ENCODE results near the gene KMT2C. TPM values are rescaled to one million over a fixed set of nuclear protein-coding genes. Genes with fewer than 3 reads are reported as not detected.

The KMT2C gene
- total RNA-seq, 1 experiment from 2014 or later, result 54.3 TPM

DNA sequence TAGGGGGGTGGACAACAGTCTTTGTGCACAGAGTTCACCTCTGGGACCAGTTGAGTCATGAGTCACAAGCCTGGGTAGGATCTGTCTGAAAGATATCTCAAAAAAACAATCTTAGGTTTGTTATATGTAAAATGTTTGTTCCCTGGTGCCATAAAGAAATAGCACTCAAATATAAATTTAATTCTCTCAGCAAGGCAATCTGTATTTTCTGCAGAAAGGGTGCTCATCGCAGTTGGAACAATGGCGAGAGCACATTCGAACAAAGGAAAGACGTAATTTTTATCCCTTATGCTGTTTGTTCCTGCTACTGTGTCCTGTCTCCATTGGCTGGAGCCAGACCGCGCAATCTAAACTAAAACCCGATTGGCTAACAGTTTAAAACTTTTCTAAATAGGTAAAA, 346.6 kb downstream of the KMT2C start:
- H3K4me3 ChIP-seq, result no peak overlapping the region
- no peaks in the 10 kb centered on the region for H4K20me1 ChIP-seq (ENCODE audit: insufficient read depth)
- BruUV-seq (replicated peaks), result no TSS peak
- H3K27me3 ChIP-seq (ENCODE audit: insufficient read depth, low read depth), result no peaks in the 10 kb centered on the region
- H3K9me2 ChIP-seq (ENCODE audit: insufficient read depth), result no peaks in the 10 kb centered on the region
- H3K9me3 ChIP-seq (ENCODE audit: insufficient read depth, low read depth), result peaks cover 20% of the 10 kb centered on the region
- H3K27ac ChIP-seq, result no peak overlapping the region
- no peak for DNase-seq
- intact Hi-C loops (cut with micrococcal nuclease; ENCODE audit: unreplicated experiment), result no loop called here
- no peaks in the 10 kb centered on the region for H3K79me2 ChIP-seq (ENCODE audit: low read depth)
- no peak overlapping the region for H3K4me2 ChIP-seq
- ChIA-PET POLR2A (ENCODE audit: unreplicated experiment) (no interaction called here), CTCF (no interaction called here)
- H3K36me3 ChIP-seq (ENCODE audit: low read depth), result no peaks in the 10 kb centered on the region
- no peaks in the 10 kb centered on the region; the same call in 1 of the 2 replicates for H3K4me1 ChIP-seq (replicated peaks; ENCODE audit: insufficient read depth)
- no peak for TF ChIP-seq EZH2 (IDR thresholded peaks at IDR 0.05; ENCODE audit: low read depth)
- TF ChIP-seq, protein P1, sequence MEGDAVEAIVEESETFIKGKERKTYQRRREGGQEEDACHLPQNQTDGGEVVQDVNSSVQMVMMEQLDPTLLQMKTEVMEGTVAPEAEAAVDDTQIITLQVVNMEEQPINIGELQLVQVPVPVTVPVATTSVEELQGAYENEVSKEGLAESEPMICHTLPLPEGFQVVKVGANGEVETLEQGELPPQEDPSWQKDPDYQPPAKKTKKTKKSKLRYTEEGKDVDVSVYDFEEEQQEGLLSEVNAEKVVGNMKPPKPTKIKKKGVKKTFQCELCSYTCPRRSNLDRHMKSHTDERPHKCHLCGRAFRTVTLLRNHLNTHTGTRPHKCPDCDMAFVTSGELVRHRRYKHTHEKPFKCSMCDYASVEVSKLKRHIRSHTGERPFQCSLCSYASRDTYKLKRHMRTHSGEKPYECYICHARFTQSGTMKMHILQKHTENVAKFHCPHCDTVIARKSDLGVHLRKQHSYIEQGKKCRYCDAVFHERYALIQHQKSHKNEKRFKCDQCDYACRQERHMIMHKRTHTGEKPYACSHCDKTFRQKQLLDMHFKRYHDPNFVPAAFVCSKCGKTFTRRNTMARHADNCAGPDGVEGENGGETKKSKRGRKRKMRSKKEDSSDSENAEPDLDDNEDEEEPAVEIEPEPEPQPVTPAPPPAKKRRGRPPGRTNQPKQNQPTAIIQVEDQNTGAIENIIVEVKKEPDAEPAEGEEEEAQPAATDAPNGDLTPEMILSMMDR (conservative IDR thresholded peaks at IDR 0.05), result no peak
- no peak overlapping the region for H2AFZ ChIP-seq
- H3F3A ChIP-seq (ENCODE audit: insufficient read depth, low read depth), result no peaks in the 10 kb centered on the region

DNA sequence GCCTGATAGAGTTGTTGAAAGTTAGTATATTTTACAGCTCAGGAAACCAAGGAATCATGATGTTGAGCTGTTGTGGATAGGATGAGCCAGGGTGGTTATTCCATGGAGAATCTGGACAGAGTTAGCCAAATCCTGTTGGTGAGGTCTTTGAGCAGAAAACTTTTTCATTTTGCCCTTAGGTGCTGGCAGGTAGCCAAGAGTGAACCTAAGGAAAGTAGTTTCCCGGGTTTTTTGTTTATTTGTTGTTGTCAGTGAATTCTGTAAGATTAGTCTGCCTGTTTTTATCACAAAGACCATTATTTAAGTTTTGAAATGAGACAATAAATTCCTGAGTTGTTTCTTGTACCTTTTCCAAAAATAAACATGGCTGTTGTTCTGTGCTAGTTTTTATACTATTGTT, 349.3 kb downstream of the KMT2C start:
- H3K27me3 ChIP-seq (ENCODE audit: insufficient read depth, low read depth), result no peaks in the 10 kb centered on the region
- H3K36me3 ChIP-seq (ENCODE audit: low read depth), result no peaks in the 10 kb centered on the region
- ChIA-PET CTCF (no interaction called here), POLR2A (ENCODE audit: unreplicated experiment) (no interaction called here)
- H3K79me2 ChIP-seq (ENCODE audit: low read depth), result no peaks in the 10 kb centered on the region
- no peak overlapping the region for H3K4me2 ChIP-seq
- H3K27ac ChIP-seq, result no peak overlapping the region
- peaks cover 20% of the 10 kb centered on the region for H3K9me3 ChIP-seq (ENCODE audit: insufficient read depth, low read depth)
- H3K4me1 ChIP-seq (replicated peaks; ENCODE audit: insufficient read depth), result no peaks in the 10 kb centered on the region; the same call in 1 of the 2 replicates
- TF ChIP-seq, protein P1 (conservative IDR thresholded peaks at IDR 0.05), result no peak
- TF ChIP-seq EZH2 (IDR thresholded peaks at IDR 0.05; ENCODE audit: low read depth), result no peak
- H3K9me2 ChIP-seq (ENCODE audit: insufficient read depth), result no peaks in the 10 kb centered on the region
- H2AFZ ChIP-seq, result no peak overlapping the region
- no peak for DNase-seq
- no TSS peak for BruUV-seq (replicated peaks)
- intact Hi-C loops (cut with micrococcal nuclease; ENCODE audit: unreplicated experiment), result no loop called here
- H4K20me1 ChIP-seq (ENCODE audit: insufficient read depth), result no peaks in the 10 kb centered on the region
- H3F3A ChIP-seq (ENCODE audit: insufficient read depth, low read depth), result no peaks in the 10 kb centered on the region
- H3K4me3 ChIP-seq, result no peak overlapping the region

DNA sequence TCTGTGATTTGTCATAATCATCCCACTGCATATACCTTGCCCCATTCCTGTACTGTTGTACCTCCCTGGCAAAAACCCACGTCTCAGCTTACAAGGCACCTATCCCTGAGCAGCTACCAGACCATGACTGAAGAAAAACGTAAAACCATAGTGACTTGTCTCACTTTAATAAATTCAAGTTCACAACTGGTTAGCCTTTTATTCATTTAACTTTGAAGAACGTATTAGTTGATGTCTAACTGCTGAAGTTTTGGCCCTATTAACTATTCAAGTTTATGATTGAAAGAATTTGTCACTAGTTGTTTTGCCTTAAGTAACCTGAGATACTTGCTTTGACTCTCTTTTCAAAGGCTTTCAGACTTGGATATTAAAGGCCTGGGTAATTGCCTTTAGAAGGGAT, 350.7 kb downstream of the KMT2C start:
- no TSS peak for BruUV-seq (replicated peaks)
- Histone ChIP-seq H3K27ac (no peak overlapping the region), H4K20me1 (ENCODE audit: insufficient read depth) (no peaks in the 10 kb centered on the region), H3F3A (ENCODE audit: insufficient read depth, low read depth) (no peaks in the 10 kb centered on the region), H3K79me2 (ENCODE audit: low read depth) (no peaks in the 10 kb centered on the region), H3K4me1 (replicated peaks; ENCODE audit: insufficient read depth) (peaks cover 5% of the 10 kb centered on the region; the same call in 1 of the 2 replicates), H3K4me2 (no peak overlapping the region), H3K36me3 (ENCODE audit: low read depth) (no peaks in the 10 kb centered on the region), H3K9me2 (ENCODE audit: insufficient read depth) (no peaks in the 10 kb centered on the region), H3K27me3 (ENCODE audit: insufficient read depth, low read depth) (no peaks in the 10 kb centered on the region), H2AFZ (no peak overlapping the region), H3K4me3 (no peak overlapping the region), H3K9me3 (ENCODE audit: insufficient read depth, low read depth) (peaks cover 20% of the 10 kb centered on the region)
- ChIA-PET CTCF (no interaction called here), POLR2A (ENCODE audit: unreplicated experiment) (no interaction called here)
- intact Hi-C loops (cut with micrococcal nuclease; ENCODE audit: unreplicated experiment), result no loop called here
- DNase-seq, result no peak
- TF ChIP-seq, protein P1 (conservative IDR thresholded peaks at IDR 0.05), result no peak
- TF ChIP-seq EZH2 (IDR thresholded peaks at IDR 0.05; ENCODE audit: low read depth), result no peak

Other genes with a start within 250 kb of the KMT2C start
- gene XRCC2, start 240.1 kb upstream of the KMT2C start, total RNA-seq (2021), result 21.2 and 25.0 TPM in 2 replicates